H1 (cell line): ENCODE measurements around the gene HIVEP3. TPM values are rescaled to one million over a fixed set of nuclear protein-coding genes. Genes with fewer than 3 reads are reported as not detected.

Experiments used
- CEBPB ChIP-seq: IDR thresholded peaks from 2 replicates; pipeline ENCODE4 v1.6.1; 2012; ENCODE audit warnings: low read depth, low read length
- CHD2 ChIP-seq: IDR thresholded peaks from 2 replicates; pipeline ENCODE4 v1.6.1; 2012; ENCODE audit warnings: low read length, improper control_type of control experiment
- CREB1 ChIP-seq: IDR thresholded peaks from 2 replicates; pipeline ENCODE4 v1.6.1; 2012; ENCODE audit warnings: inconsistent platforms
- KDM4A ChIP-seq: IDR thresholded peaks from one replicate; pipeline ENCODE4 v1.7.1; 2012; ENCODE audit warnings: low read depth, mild to moderate bottlenecking, moderate library complexity, low read length, inconsistent platforms; ENCODE audit not compliant: severe bottlenecking
- RBBP5 ChIP-seq: IDR thresholded peaks from 2 replicates; pipeline ENCODE4 v1.7.1; 2012; ENCODE audit warnings: low read depth, mild to moderate bottlenecking, inconsistent platforms, low read length, moderate library complexity, borderline replicate concordance
- SUZ12 ChIP-seq: fragments of 200-600 bp; sonication (generic); IDR thresholded peaks from 2 replicates; pipeline ENCODE4 v1.6.1; 2012; ENCODE audit warnings: mild to moderate bottlenecking, inconsistent platforms, low read length, moderate library complexity, mixed read lengths
- polyA plus RNA-seq, 7 experiments: library from polyadenylated mRNA; depleted of rRNA in 3 of 7; stranded (reverse) in 5 of 7; unstranded in 2 of 7; fragments of >200 nt in 5 of 7; fragments of 200-250 nt in 2 of 7; gene quantifications; 1 replicate in 5 of 7; 2 replicates in 1 of 7; 4 replicates in 1 of 7; pipeline versions ENCODE4 v1.2.1 to v1.2.3, GENCODE V29; 2011 to 2013; ENCODE audit warnings: missing spikeins in 2 of 7, mixed read lengths in 2 of 7
- total RNA-seq: library from RNA; stranded (reverse); fragmentation: NEBNext Ultra II Directional; extraction: Animal tissue kit (Norgen Biotek cat#: 25700); gene quantifications from 2 replicates; pipeline ENCODE4 v1.2.1, GENCODE V29; 2021
- TF ChIP-seq, protein P1 (sequence below), 3 experiments: IDR thresholded peaks; 1 replicate in 2 of 3; 2 replicates in 1 of 3; pipeline versions ENCODE4 v1.5.1 to v1.6.1; 2011; ENCODE audit warnings: low read length in 3 of 3, mild to moderate bottlenecking in 3 of 3, inconsistent platforms in 2 of 3, low read depth in 1 of 3, moderate library complexity in 1 of 3; ENCODE audit not compliant: insufficient read depth in 1 of 3; ENCODE audit errors: control extremely low read depth in 1 of 3

Gene HIVEP3
- total and polyA plus RNA-seq, 2 of the 8 experiments (the other 6 are each of a cell fraction or from before 2014, with no cell fraction given) = 0.24 to 0.69 TPM

DNA sequence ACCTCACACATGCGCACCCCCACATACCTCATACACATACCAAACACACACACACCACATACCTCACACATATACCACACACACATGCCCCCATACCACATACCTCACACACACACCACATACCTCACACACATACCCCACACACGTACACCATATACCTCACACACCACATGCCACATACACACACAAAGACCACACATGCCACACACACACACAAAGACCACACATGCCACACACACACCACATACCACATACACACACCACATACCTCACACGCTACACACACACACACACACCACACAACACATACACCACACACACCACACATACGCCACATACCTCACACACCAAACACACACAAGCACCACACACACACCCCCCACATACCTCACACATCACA is 30.0 kb downstream of the HIVEP3 start (continued):
- TF ChIP-seq, protein P1, sequence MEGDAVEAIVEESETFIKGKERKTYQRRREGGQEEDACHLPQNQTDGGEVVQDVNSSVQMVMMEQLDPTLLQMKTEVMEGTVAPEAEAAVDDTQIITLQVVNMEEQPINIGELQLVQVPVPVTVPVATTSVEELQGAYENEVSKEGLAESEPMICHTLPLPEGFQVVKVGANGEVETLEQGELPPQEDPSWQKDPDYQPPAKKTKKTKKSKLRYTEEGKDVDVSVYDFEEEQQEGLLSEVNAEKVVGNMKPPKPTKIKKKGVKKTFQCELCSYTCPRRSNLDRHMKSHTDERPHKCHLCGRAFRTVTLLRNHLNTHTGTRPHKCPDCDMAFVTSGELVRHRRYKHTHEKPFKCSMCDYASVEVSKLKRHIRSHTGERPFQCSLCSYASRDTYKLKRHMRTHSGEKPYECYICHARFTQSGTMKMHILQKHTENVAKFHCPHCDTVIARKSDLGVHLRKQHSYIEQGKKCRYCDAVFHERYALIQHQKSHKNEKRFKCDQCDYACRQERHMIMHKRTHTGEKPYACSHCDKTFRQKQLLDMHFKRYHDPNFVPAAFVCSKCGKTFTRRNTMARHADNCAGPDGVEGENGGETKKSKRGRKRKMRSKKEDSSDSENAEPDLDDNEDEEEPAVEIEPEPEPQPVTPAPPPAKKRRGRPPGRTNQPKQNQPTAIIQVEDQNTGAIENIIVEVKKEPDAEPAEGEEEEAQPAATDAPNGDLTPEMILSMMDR (IDR thresholded peaks at IDR 0.05; ENCODE audit: control extremely low read depth in 1 of 3, insufficient read depth in 1 of 3, low read depth in 1 of 3, low read length in 3 of 3) = no peak
- no peak for TF ChIP-seq CEBPB
- TF ChIP-seq RBBP5 = no peak
- TF ChIP-seq CREB1 = no peak
- TF ChIP-seq KDM4A = no peak
- TF ChIP-seq SUZ12 = no peak
- no peak for TF ChIP-seq CHD2
- TF ChIP-seq, all 59 proteins: peak for 0
